ENCODE measurements around the gene CLDN25. TPM values are rescaled to one million over a fixed set of nuclear protein-coding genes. Genes with fewer than 3 reads are reported as not detected.
"Not testable (repeated sequence)": the region's sequence is repeated elsewhere in the genome, so short reads cannot be mapped to it uniquely, and the experiment has no call there.

CLDN25 gene
- not detected for total RNA-seq
- long read RNA-seq, result 0 reads

GRCh38 chr11:113779496-113779895, at the start of gene CLDN25:
Gene CLDN25, plus strand, starts transcription at chr11:113779796. Its CDS starts 0 bp downstream, at chr11:113779796.
- intact Hi-C loops (cut with DNase I), result no loop called here
- DNase-seq (ENCODE audit: low spot score), result no peak

- intact Hi-C loops (cut with DNase I), result loop anchor here (1.0 to 10.0 kb wide), 2 partner anchors 196 to 426 kb away; no protein-coding TSS in a partner anchor
- no peak for DNase-seq (ENCODE audit: low spot score)
These were observed 48.5 kb upstream of the CLDN25 start for GRCh38 chr11:113730887-113731726.

- intact Hi-C loops (cut with DNase I), result loop anchor here (10.0 kb wide), 1 partner anchor 197 kb away; no protein-coding TSS in a partner anchor
- no peak for DNase-seq (ENCODE audit: low spot score)
These were observed 47.5 kb upstream of the CLDN25 start for GRCh38 chr11:113732092-113732491.

- intact Hi-C loops (cut with DNase I), result loop anchor here (10.0 kb wide), 1 partner anchor 202 kb away; no protein-coding TSS in a partner anchor
- DNase-seq (ENCODE audit: low spot score), result no peak
These were observed 43.3 kb upstream of the CLDN25 start for GRCh38 chr11:113736323-113736722.

DNA sequence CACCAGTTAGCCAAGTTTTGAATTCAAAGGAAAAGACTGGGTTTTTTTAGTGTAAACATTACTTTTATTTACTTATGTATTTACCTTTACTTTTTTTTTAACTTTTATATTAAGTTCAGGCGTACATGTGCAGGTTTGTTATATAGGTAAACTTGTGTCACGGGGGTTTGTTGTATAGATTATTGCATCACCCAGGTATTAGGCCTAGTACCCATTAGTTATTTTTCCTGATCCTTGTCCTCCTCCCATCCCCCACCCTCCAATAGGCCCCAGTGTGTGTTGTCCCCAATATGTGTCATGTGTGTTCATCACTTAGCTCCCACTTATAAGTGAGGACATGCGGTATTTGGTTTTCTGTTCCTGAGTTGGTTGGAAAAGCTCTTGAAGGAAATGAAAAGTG, 26.7 kb upstream of the CLDN25 start:
- no peak for DNase-seq (ENCODE audit: low spot score)
- intact Hi-C loops (cut with DNase I), result no loop called here

- no peak for DNase-seq (ENCODE audit: low spot score)
- intact Hi-C loops (cut with DNase I), result no loop called here
These were observed 19.4 kb upstream of the CLDN25 start for GRCh38 chr11:113760241-113760640.

DNA sequence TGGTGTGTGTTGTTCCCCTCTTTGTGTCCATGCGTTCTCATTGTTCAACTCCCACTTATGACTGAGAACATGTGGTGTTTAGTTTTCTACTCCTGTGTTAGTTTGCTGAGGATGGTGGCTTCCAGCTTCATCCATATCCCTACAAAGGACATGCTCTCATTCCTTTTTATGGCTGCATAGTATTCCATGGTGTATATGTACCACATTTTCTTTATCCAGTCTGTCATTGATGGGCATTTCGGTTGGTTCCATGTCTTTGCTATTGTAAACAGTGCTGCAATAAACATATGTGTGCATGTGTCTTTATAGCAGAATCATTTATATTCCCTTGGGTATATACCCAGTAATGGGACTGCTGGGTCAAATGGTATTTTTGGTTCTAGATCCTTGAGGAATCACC, 16.6 kb upstream of the CLDN25 start:
- intact Hi-C loops (cut with DNase I); DNase-seq (ENCODE audit: low spot score): not testable (repeated sequence)

DNA sequence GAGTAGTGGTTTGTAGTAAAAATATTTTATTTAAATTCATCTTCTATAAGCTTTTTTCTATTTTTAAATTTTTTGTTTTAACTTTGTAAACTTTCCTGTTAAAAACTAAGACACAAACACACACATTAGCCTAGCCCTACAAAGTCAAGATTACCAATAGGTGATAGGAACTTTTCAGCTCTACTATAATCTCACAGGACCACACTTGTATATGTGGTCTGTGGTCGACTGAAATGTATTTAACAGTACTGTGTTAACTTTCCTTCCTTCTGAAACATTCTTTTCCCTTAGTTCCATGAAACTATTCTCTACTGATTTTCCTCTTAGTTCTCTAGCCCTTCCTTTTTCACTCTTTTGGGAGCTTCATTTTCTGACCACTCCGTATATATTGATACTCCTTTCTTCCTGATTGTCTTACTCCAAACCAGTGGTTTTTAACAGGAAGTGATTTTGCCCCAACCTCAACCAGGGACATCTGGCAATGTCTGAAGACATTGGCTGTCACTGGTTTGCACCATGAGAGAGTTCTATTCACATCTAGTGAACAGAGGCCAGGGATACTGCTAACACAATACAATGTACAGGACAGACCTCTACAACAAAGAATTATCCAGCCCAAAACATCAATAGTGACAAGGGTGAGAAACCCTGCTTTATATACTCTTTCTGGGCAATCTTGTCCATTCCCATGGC, 14.9 kb upstream of the CLDN25 start:
- no peak for DNase-seq (ENCODE audit: low spot score)
- intact Hi-C loops (cut with DNase I), result no loop called here

- DNase-seq (ENCODE audit: low spot score), result no peak
- intact Hi-C loops (cut with DNase I), result no loop called here
These were observed 7.6 kb upstream of the CLDN25 start for GRCh38 chr11:113771964-113772363.

GRCh38 chr11:113773092-113773415, 6.5 kb upstream of the CLDN25 start:
- intact Hi-C loops (cut with DNase I), result no loop called here

GRCh38 chr11:113773416-113774173, 6.0 kb upstream of the CLDN25 start, which contains the start of gene ZW10:
Gene ZW10, minus strand, starts transcription at chr11:113773692. Its CDS starts 26 bp downstream, at chr11:113773666.
- intact Hi-C loops (cut with DNase I), result no loop called here
- peak; percentile 97 for DNase-seq (ENCODE audit: low spot score)

More at GRCh38 chr11:113773092-113773415, 6.5 kb upstream of the CLDN25 start:
- no peak for DNase-seq (ENCODE audit: low spot score)

DNA sequence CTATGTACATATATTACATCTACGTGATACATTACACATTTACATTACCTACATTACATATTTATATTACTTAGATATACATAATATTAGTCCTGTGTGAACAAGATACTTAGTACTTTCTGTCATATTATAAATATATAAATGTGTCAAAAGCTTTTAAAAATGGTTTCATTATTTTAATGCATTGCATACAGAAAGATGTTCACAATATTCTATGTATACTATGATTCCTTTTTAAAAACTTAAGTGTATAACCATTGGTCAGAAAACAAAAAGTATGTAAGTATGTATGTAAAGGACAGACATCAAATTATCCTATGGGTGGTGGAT, 5.5 kb upstream of the CLDN25 start:
- no peak for DNase-seq (ENCODE audit: low spot score)

GRCh38 chr11:113778111-113778910, 1.3 kb upstream of the CLDN25 start:
- no peak for DNase-seq (ENCODE audit: low spot score)
- intact Hi-C loops (cut with DNase I), result no loop called here

More for the DNA sequence above, 5.5 kb upstream of the CLDN25 start:
- intact Hi-C loops (cut with DNase I), result no loop called here

DNA sequence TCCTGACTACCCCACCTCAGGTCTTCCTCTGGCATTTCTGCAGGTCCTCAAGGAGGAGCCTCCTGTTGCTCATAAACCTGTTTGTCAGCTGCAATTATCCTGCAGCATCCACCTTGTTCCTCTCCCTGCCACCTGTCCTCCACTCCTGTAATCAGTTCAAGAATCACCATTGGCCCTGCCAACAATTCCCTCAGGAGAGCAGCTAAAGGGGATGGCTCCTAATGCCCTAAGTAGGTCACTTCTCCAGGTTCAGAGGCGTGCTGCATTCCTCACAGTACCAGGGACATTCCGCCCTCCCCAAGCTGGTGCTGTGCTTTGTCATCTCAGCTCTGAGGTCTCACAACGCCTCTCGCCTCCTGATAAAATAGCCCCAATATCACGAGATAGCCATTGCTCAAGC, 2.1 kb downstream of the CLDN25 start:
- intact Hi-C loops (cut with DNase I), result no loop called here
- DNase-seq (ENCODE audit: low spot score), result no peak

DNA sequence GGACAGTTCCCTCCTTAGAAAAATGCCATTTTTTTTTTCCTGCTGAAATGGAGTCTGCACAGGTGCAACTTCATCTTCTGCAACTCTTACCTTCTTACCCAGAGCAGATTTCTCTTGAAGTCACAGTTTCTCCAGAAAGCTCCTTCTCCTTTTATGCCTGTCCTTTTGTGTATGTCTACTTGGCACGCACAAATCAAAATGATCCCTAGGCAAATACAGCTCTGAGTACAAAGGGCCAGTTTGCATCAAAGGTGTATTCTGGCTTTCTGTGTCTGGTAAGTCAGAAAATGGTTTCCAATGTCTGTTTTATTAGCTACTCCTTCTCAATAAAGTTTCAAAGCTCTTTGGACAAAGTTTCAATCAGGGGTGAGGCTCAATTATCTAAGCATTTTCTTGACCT, 2.5 kb downstream of the CLDN25 start:
- no peak for DNase-seq (ENCODE audit: low spot score)
- intact Hi-C loops (cut with DNase I), result no loop called here

DNA sequence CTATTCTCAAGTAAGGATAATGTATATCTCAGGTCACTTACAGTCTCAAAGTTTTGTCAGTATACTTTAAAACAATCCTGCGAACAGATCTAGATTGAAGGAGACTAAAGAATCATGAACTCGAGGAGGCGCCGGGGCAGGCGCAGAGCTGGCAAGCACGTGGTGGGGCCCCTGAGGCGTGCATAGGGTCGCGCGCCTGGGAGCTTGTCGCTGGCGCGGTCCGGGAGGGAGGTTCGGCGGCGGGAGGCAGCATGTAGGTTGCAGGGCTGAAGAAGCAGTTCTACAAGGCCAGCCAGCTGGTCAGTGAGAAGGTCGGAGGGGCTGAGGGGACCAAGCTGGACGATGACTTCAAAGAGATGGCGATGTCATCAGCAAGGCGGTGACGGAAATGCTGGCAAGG, 9.4 kb downstream of the CLDN25 start:
- intact Hi-C loops (cut with DNase I); DNase-seq (ENCODE audit: low spot score): not testable (repeated sequence)

DNA sequence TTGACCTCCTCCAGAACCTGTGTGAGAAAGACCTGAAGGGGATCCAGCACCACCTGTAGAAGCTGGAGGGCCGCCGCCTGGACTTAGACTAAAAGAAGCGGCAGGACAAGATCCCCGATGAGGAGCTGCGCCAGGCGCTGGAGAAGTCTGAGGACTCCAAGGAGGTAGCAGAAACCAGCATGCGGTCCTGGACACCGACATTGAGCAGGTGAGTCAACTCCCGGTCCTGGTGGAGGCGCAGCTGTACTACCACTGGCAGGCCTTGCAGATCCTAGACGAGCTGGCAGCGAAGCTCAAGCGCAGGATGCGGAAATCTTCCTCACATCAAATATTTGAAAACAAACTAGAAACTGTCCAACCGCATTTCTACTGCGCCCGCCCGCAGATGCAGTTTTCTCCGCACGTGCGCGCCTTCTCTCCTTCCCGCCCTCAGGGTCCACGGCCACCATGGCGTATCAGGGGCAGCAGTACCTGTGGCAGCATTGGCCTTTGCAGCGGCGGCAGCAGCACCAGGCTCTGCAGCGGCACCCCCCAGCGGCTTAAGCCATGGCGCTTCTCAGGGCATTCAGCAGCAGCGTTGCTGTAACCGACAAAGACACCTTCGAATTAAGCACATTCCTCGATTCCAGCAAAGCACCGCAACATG, 10.2 kb downstream of the CLDN25 start:
- DNase-seq (ENCODE audit: low spot score), result no peak
- intact Hi-C loops (cut with DNase I), result no loop called here

- no peak for DNase-seq (ENCODE audit: low spot score)
- intact Hi-C loops (cut with DNase I), result no loop called here
These were observed 17.2 kb downstream of the CLDN25 start for GRCh38 chr11:113796663-113797259.

Measured in cardiac septum (tissue), 1 donor.